ENCODE data around the gene AMOTL2.

DNA sequence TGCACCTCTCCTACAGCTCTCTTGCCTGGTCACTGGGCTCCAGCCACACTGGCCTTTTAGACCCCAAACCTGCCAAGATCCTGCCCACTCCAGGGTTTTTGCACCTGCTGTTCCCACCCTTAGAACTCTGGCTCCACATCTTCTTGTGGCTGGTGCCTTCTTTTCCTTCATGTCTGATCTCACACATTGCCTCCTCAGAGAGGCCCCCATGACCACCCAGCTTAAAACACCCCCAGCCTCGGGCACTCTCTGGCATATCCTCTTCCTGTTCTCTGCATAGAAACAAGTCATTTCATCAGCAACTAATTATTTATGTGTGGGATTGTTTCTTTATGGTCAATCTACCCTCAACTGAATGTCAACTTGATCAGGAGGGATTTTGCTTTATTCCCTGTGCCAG lies 14.0 kb upstream of the AMOTL2 start:
- TF ChIP-seq RAD21 (IDR thresholded peaks at IDR 0.05; ENCODE audit: low read depth) (no peak), TAF1 (IDR thresholded peaks at IDR 0.05; ENCODE audit: low read depth) (no peak), TEAD4 (IDR thresholded peaks at IDR 0.05) (no peak), CEBPB (IDR thresholded peaks at IDR 0.05) (no peak), EP300 (IDR thresholded peaks at IDR 0.05; ENCODE audit: borderline replicate concordance) (no peak), TCF12 (IDR thresholded peaks at IDR 0.05; ENCODE audit: low read depth) (no peak), FOXM1 (IDR thresholded peaks at IDR 0.05; ENCODE audit: borderline replicate concordance, low read depth) (no peak), EGR1 (IDR thresholded peaks at IDR 0.05) (no peak)
- TF ChIP-seq, protein P1, sequence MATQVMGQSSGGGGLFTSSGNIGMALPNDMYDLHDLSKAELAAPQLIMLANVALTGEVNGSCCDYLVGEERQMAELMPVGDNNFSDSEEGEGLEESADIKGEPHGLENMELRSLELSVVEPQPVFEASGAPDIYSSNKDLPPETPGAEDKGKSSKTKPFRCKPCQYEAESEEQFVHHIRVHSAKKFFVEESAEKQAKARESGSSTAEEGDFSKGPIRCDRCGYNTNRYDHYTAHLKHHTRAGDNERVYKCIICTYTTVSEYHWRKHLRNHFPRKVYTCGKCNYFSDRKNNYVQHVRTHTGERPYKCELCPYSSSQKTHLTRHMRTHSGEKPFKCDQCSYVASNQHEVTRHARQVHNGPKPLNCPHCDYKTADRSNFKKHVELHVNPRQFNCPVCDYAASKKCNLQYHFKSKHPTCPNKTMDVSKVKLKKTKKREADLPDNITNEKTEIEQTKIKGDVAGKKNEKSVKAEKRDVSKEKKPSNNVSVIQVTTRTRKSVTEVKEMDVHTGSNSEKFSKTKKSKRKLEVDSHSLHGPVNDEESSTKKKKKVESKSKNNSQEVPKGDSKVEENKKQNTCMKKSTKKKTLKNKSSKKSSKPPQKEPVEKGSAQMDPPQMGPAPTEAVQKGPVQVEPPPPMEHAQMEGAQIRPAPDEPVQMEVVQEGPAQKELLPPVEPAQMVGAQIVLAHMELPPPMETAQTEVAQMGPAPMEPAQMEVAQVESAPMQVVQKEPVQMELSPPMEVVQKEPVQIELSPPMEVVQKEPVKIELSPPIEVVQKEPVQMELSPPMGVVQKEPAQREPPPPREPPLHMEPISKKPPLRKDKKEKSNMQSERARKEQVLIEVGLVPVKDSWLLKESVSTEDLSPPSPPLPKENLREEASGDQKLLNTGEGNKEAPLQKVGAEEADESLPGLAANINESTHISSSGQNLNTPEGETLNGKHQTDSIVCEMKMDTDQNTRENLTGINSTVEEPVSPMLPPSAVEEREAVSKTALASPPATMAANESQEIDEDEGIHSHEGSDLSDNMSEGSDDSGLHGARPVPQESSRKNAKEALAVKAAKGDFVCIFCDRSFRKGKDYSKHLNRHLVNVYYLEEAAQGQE (IDR thresholded peaks at IDR 0.05; ENCODE audit: low read depth), result no peak
- TF ChIP-seq, protein P2, sequence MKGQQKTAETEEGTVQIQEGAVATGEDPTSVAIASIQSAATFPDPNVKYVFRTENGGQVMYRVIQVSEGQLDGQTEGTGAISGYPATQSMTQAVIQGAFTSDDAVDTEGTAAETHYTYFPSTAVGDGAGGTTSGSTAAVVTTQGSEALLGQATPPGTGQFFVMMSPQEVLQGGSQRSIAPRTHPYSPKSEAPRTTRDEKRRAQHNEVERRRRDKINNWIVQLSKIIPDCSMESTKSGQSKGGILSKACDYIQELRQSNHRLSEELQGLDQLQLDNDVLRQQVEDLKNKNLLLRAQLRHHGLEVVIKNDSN (IDR thresholded peaks at IDR 0.05), result no peak
- TF ChIP-seq, protein P3, sequence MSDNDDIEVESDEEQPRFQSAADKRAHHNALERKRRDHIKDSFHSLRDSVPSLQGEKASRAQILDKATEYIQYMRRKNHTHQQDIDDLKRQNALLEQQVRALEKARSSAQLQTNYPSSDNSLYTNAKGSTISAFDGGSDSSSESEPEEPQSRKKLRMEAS (IDR thresholded peaks at IDR 0.05), result no peak
